IMR-90 (cell line): ENCODE data around the gene EXOC8.

ENCODE experiments used
- BHLHE40 ChIP-seq: fragments of 150-350 bp; IDR thresholded peaks from 2 replicates; pipeline ENCODE4 v1.6.1; 2016; ENCODE audit warnings: mild to moderate bottlenecking, low read depth, low read length
- CEBPB ChIP-seq: IDR thresholded peaks from 2 replicates; pipeline ENCODE4 v1.6.1; 2012; ENCODE audit warnings: low read depth, low read length, improper control_type of control experiment
- MAFK ChIP-seq: IDR thresholded peaks from 2 replicates; pipeline ENCODE4 v1.6.1; 2012; ENCODE audit warnings: low read depth, low read length, improper control_type of control experiment
- MXI1 ChIP-seq: IDR thresholded peaks from 2 replicates; pipeline ENCODE4 v1.6.1; 2012; ENCODE audit warnings: low read depth, mild to moderate bottlenecking, low read length, moderate library complexity, borderline replicate concordance
- POLR2A ChIP-seq: IDR thresholded peaks from 2 replicates; pipeline ENCODE4 v1.6.1; 2012; ENCODE audit warnings: mild to moderate bottlenecking, low read depth, low read length
- RCOR1 ChIP-seq: IDR thresholded peaks from 2 replicates; pipeline ENCODE4 v1.6.1; 2012; ENCODE audit warnings: mild to moderate bottlenecking, low read length, improper control_type of control experiment; ENCODE audit not compliant: insufficient replicate concordance
- RFX5 ChIP-seq: IDR thresholded peaks from 2 replicates; pipeline ENCODE4 v1.8.0; 2012; ENCODE audit warnings: low read depth, mild to moderate bottlenecking, low read length, moderate library complexity
- SMC3 ChIP-seq: fragments of 150-350 bp; IDR thresholded peaks from 2 replicates; pipeline ENCODE4 v1.6.1; 2016; ENCODE audit warnings: low read depth, mild to moderate bottlenecking, antibody characterized with exemption, low read length, moderate library complexity
- TF ChIP-seq, protein P1 (sequence below): conservative IDR thresholded peaks from 2 replicates; pipeline ENCODE4 v1.5.1; 2012; ENCODE audit warnings: mild to moderate bottlenecking, low read depth, low read length, improper control_type of control experiment
- TF ChIP-seq, protein P2 (sequence below): fragments of 150-350 bp; IDR thresholded peaks from 2 replicates; pipeline ENCODE4 v1.6.1; 2017; ENCODE audit warnings: mild to moderate bottlenecking, antibody characterized with exemption, low read length, low read depth

DNA sequence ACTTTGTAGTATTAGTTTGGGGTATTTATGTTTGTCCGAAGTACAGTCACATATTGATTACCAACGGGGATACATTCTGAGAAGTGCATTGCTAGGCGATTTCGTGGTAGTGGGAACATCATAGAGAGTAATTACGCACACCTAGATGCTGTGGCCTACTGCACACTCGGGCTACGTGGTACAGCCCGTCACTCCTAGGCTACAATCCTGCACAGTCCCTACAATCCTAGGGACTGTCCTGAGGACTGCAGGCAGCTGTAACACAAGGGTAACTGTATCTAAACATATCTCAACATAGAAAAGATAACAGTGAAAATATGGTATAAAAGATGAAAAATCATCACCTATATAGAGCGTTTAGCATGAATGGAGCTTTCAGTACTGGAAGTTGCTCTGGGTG is 18.6 kb downstream of the EXOC8 start:
- TF ChIP-seq, protein P1, sequence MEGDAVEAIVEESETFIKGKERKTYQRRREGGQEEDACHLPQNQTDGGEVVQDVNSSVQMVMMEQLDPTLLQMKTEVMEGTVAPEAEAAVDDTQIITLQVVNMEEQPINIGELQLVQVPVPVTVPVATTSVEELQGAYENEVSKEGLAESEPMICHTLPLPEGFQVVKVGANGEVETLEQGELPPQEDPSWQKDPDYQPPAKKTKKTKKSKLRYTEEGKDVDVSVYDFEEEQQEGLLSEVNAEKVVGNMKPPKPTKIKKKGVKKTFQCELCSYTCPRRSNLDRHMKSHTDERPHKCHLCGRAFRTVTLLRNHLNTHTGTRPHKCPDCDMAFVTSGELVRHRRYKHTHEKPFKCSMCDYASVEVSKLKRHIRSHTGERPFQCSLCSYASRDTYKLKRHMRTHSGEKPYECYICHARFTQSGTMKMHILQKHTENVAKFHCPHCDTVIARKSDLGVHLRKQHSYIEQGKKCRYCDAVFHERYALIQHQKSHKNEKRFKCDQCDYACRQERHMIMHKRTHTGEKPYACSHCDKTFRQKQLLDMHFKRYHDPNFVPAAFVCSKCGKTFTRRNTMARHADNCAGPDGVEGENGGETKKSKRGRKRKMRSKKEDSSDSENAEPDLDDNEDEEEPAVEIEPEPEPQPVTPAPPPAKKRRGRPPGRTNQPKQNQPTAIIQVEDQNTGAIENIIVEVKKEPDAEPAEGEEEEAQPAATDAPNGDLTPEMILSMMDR = no peak
- TF ChIP-seq RFX5 (no peak), SMC3 (no peak), RCOR1 (no peak), POLR2A (no peak), BHLHE40 (no peak), MXI1 (no peak), MAFK (no peak), CEBPB (no peak)
- TF ChIP-seq, protein P2, sequence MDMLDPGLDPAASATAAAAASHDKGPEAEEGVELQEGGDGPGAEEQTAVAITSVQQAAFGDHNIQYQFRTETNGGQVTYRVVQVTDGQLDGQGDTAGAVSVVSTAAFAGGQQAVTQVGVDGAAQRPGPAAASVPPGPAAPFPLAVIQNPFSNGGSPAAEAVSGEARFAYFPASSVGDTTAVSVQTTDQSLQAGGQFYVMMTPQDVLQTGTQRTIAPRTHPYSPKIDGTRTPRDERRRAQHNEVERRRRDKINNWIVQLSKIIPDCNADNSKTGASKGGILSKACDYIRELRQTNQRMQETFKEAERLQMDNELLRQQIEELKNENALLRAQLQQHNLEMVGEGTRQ = no peak
